Gastrocnemius medialis (tissue), 4 donors: ENCODE measurements around the gene FAM234A.

Experiments
- POLR2A ChIP-seq, 2 donors: fragments of 450-650 bp; IDR thresholded peaks; one replicate each; pipeline ENCODE4 v1.6.1; 2017; ENCODE audit warnings: antibody characterized with exemption in 2 of 2, mild to moderate bottlenecking in 2 of 2, moderate library complexity in 2 of 2
- TF ChIP-seq, protein P1 (sequence below), 5 experiments: fragments of 450-650 bp in 3 of 5; fragments of 200-600 bp in 2 of 5; sonication (generic) in 2 of 5; IDR thresholded peaks in 4 of 5; conservative IDR thresholded peaks in 1 of 5; 1 replicate in 4 of 5; 2 replicates in 1 of 5; pipeline ENCODE4 v1.5.1; 2016 to 2019; ENCODE audit warnings: antibody characterized with exemption in 5 of 5, mild to moderate bottlenecking in 3 of 5, moderate library complexity in 3 of 5

DNA sequence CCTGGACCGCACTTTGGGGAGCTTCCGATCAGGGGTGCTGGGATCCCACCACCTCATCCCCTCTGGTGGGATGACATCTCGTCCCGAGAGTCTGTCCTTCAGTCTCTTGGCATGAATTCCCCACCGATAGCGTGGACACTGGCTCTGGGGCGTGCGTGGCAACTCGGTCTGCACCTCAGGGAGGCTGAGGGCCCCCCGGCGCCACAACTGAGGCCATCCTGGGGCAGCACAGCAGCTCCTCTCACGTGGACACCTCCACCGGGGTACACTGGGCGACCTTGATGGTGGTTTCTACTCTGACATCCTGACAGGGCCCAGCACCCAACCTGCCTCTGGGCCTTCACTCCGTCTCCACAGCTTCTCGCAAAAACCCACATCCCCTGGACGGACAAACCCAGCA, 56.9 kb downstream of the FAM234A start:
- TF ChIP-seq, protein P1, sequence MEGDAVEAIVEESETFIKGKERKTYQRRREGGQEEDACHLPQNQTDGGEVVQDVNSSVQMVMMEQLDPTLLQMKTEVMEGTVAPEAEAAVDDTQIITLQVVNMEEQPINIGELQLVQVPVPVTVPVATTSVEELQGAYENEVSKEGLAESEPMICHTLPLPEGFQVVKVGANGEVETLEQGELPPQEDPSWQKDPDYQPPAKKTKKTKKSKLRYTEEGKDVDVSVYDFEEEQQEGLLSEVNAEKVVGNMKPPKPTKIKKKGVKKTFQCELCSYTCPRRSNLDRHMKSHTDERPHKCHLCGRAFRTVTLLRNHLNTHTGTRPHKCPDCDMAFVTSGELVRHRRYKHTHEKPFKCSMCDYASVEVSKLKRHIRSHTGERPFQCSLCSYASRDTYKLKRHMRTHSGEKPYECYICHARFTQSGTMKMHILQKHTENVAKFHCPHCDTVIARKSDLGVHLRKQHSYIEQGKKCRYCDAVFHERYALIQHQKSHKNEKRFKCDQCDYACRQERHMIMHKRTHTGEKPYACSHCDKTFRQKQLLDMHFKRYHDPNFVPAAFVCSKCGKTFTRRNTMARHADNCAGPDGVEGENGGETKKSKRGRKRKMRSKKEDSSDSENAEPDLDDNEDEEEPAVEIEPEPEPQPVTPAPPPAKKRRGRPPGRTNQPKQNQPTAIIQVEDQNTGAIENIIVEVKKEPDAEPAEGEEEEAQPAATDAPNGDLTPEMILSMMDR (IDR thresholded peaks at IDR 0.05 in 4 of 5, conservative IDR thresholded peaks at IDR 0.05 in 1 of 5), result no peak
- no peak for TF ChIP-seq POLR2A (IDR thresholded peaks at IDR 0.05)
